GM21737 (cell line): ENCODE data around the gene CDHR3.
"Not testable (repeated sequence)": the region's sequence is repeated elsewhere in the genome, so short reads cannot be mapped to it uniquely, and the experiment has no call there.

ENCODE experiments used
- ATAC-seq: cut with Tn5 transposase; IDR thresholded peaks from one replicate; pipeline ENCODE4 v1.9.1; 2021; ENCODE audit warnings: mild to moderate bottlenecking, moderate library complexity; ENCODE audit not compliant: unreplicated experiment

The CDHR3 gene

GRCh38 chr7:105963038-105963667 is at the start of gene CDHR3:
Gene CDHR3, plus strand, starts transcription at chr7:105963264. Its CDS starts 55 bp downstream, at chr7:105963319.
- no peak for ATAC-seq

- no peak for ATAC-seq
Observed at GRCh38 chr7:105913947-105914346, 49.1 kb upstream of the CDHR3 start.

- ATAC-seq: no peak
Observed at GRCh38 chr7:105916603-105917002, 46.5 kb upstream of the CDHR3 start.

- ATAC-seq: no peak
Observed at GRCh38 chr7:105917659-105918058, 45.4 kb upstream of the CDHR3 start.

- no peak for ATAC-seq
Observed at GRCh38 chr7:105920766-105921165, 42.3 kb upstream of the CDHR3 start.

GRCh38 chr7:105924945-105925344 is 38.1 kb upstream of the CDHR3 start:
- ATAC-seq: no peak

- no peak for ATAC-seq
Observed at GRCh38 chr7:105926131-105926530, 36.9 kb upstream of the CDHR3 start.

- no peak for ATAC-seq
Observed at GRCh38 chr7:105931179-105931578, 31.9 kb upstream of the CDHR3 start.

- no peak for ATAC-seq
Observed at GRCh38 chr7:105932835-105933477, 30.1 kb upstream of the CDHR3 start.

- ATAC-seq: no peak
Observed at GRCh38 chr7:105934572-105935185, 28.4 kb upstream of the CDHR3 start.

- no peak for ATAC-seq
Observed at GRCh38 chr7:105935250-105935649, 27.8 kb upstream of the CDHR3 start.

- no peak for ATAC-seq
Observed at GRCh38 chr7:105937411-105937810, 25.7 kb upstream of the CDHR3 start.

GRCh38 chr7:105940109-105940508 is 23.0 kb upstream of the CDHR3 start:
- ATAC-seq: no peak

GRCh38 chr7:105941596-105941995 is 21.5 kb upstream of the CDHR3 start:
- no peak for ATAC-seq

- ATAC-seq: no peak
Observed at GRCh38 chr7:105943486-105943885, 19.6 kb upstream of the CDHR3 start.

- no peak for ATAC-seq
Observed at GRCh38 chr7:105945848-105946247, 17.2 kb upstream of the CDHR3 start.

GRCh38 chr7:105951597-105951996 is 11.5 kb upstream of the CDHR3 start:
- ATAC-seq: no peak

GRCh38 chr7:105952917-105953595 is 10.0 kb upstream of the CDHR3 start:
- no peak for ATAC-seq

GRCh38 chr7:105954711-105955110 is 8.4 kb upstream of the CDHR3 start:
- ATAC-seq: no peak

- ATAC-seq: not testable (repeated sequence)
Observed at GRCh38 chr7:105955651-105956466, 7.2 kb upstream of the CDHR3 start.

GRCh38 chr7:105958012-105958411 is 5.1 kb upstream of the CDHR3 start:
- no peak for ATAC-seq
